ENCODE measurements around the gene HDHD3. TPM values are rescaled to one million over a fixed set of nuclear protein-coding genes. Genes with fewer than 3 reads are reported as not detected.
A peak's percentile ranks its signal among the peaks of the same experiment; 100 is the strongest.

Gene HDHD3
- total RNA-seq, 1 donor from 2014 or later: 8.8 TPM

DNA sequence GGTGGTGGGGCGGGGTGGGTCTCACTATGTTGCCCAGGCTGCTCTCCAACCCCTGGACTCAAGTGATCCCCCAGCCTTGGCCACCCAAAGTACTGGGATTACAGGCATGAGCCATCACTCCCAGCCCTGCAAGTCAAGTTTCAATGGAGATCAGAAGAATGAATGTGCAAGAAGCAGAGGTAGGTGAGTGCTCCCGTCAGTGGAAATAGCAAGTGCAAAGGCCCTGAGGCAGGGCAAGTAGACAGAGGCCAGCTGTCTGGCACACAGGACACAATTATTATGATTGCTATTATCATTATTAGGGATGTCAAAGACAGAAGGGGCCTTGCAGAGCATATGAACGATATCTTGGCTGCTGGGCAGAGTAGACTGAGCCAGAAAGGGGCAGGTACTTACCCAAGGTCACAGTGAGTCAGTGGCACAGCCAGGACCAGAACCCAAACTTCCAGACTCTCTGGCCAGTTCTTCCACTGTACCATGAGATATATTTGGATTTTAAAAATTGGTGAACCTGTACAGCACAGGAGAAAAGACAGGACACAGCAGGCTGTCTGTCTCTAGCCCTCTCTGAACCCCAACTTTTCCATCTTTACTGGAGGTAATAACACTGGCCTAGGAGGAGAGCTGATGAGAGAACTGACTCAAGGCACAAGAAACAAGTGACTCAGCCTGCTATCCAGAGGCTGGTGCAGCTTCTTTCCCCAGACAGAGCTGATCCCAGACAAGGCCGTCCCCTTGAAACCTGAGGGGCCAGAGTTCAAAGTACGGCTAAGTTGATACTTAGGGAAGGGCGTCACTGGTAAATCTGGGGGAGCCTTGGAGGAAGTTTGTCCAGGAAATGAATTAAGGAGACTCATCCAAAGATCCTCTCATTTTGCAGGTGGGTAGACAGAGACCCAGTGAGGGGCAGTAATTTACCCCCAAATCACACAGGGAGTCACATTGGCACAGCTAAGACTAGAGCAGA is 1.4 kb downstream of the HDHD3 start:
- Histone ChIP-seq H3K36me3 (ENCODE audit: insufficient read depth, low read length) (no peaks in the 10 kb centered on the region), H3K27ac (ENCODE audit: low read depth, low read length) (no peak overlapping the region), H3K27me3 (ENCODE audit: insufficient read depth, low read length) (no peaks in the 10 kb centered on the region), H3K9me3 (ENCODE audit: insufficient read depth, low read depth, low read length) (no peaks in the 10 kb centered on the region), H3K4me1 (ENCODE audit: insufficient read depth, low read length) (peaks cover 6% of the 10 kb centered on the region), H2AFZ (ENCODE audit: low read depth, low read length) (no peak overlapping the region), H3K9ac (ENCODE audit: low read length) (no peak overlapping the region), H3K4me3 (ENCODE audit: insufficient read depth, low read depth, low read length) (no peak overlapping the region), H4K20me1 (ENCODE audit: insufficient read depth, low read length) (peaks cover 11% of the 10 kb centered on the region), H3K4me2 (ENCODE audit: low read length) (peak overlapping the region; percentile 97), H3K79me2 (ENCODE audit: insufficient read depth, low read length) (no peaks in the 10 kb centered on the region)
- TF ChIP-seq, protein P1, sequence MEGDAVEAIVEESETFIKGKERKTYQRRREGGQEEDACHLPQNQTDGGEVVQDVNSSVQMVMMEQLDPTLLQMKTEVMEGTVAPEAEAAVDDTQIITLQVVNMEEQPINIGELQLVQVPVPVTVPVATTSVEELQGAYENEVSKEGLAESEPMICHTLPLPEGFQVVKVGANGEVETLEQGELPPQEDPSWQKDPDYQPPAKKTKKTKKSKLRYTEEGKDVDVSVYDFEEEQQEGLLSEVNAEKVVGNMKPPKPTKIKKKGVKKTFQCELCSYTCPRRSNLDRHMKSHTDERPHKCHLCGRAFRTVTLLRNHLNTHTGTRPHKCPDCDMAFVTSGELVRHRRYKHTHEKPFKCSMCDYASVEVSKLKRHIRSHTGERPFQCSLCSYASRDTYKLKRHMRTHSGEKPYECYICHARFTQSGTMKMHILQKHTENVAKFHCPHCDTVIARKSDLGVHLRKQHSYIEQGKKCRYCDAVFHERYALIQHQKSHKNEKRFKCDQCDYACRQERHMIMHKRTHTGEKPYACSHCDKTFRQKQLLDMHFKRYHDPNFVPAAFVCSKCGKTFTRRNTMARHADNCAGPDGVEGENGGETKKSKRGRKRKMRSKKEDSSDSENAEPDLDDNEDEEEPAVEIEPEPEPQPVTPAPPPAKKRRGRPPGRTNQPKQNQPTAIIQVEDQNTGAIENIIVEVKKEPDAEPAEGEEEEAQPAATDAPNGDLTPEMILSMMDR (IDR thresholded peaks at IDR 0.05; ENCODE audit: insufficient read depth, low read depth, low read length): no peak
- TF ChIP-seq EZH2 (IDR thresholded peaks at IDR 0.05; ENCODE audit: insufficient read depth, low read length): no peak
- Mint-ChIP-seq H3K27ac (ENCODE audit: unreplicated experiment) (peak overlapping the region; percentile 34), H3K27me3 (ENCODE audit: low read depth, unreplicated experiment) (no peaks in the 10 kb centered on the region), H3K36me3 (ENCODE audit: low read depth, unreplicated experiment) (no peaks in the 10 kb centered on the region), H3K4me1 (ENCODE audit: low read depth, unreplicated experiment) (peaks cover 6% of the 10 kb centered on the region), H3K4me3 (ENCODE audit: unreplicated experiment) (peak overlapping the region; percentile 85), H3K9me3 (ENCODE audit: unreplicated experiment) (no peaks in the 10 kb centered on the region)
- FAIRE-seq: no peak
- no peak for DNase-seq (ENCODE audit: low read depth)

DNA sequence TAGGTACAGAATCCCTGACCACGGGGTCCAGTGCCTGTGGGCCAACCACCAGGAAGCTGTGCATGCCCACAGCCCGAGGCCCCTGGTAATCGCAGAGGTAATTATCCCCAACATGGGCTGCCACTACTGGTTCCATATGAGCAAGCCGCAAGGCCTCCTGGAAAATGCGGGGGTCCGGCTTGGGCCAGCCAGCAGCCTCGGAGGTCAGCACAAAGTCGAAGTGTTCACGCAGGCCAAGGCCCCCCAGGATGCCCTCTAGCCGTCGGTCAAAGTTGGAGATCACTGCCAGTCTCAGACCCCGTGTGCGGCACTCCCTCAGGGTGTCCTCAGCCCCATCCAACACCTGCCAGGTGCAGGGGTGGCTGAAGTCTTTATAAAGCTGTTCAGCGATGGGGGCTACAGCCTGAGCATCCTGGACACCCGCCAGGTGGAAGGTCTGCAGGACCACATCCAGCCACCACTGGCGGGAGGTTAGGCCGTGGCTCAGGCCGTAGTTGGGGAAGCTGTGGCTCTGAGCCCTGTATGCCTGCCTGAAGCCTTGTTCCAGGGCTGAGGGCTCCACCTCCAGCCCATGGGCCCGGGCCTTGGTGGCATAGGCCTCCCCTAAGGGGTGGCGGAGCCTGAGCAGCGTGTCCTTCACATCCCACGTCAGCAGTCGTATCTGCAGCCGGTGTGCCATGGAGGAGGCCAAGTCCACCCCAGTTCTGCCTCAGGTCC is 3.0 kb downstream of the HDHD3 start:
- H3K4me3 Mint-ChIP-seq (ENCODE audit: unreplicated experiment): no peak overlapping the region
- FAIRE-seq: no peak

More for the DNA sequence above, 3.0 kb downstream of the HDHD3 start:
- Histone ChIP-seq H3K79me2 (ENCODE audit: insufficient read depth, low read length) (no peaks in the 10 kb centered on the region), H3K27me3 (ENCODE audit: insufficient read depth, low read length) (no peaks in the 10 kb centered on the region), H3K9ac (ENCODE audit: low read length) (no peak overlapping the region), H3K27ac (ENCODE audit: low read depth, low read length) (no peak overlapping the region), H3K9me3 (ENCODE audit: insufficient read depth, low read depth, low read length) (no peaks in the 10 kb centered on the region), H2AFZ (ENCODE audit: low read depth, low read length) (no peak overlapping the region), H3K4me1 (ENCODE audit: insufficient read depth, low read length) (peaks cover 6% of the 10 kb centered on the region), H3K4me3 (ENCODE audit: insufficient read depth, low read depth, low read length) (no peak overlapping the region), H3K4me2 (ENCODE audit: low read length) (no peak overlapping the region), H4K20me1 (ENCODE audit: insufficient read depth, low read length) (peaks cover 11% of the 10 kb centered on the region), H3K36me3 (ENCODE audit: insufficient read depth, low read length) (no peaks in the 10 kb centered on the region)
- peaks cover 6% of the 10 kb centered on the region for H3K4me1 Mint-ChIP-seq (ENCODE audit: low read depth, unreplicated experiment)
- DNase-seq (ENCODE audit: low read depth): no peak
- H3K36me3 Mint-ChIP-seq (ENCODE audit: low read depth, unreplicated experiment): no peaks in the 10 kb centered on the region
- no peak for TF ChIP-seq EZH2 (IDR thresholded peaks at IDR 0.05; ENCODE audit: insufficient read depth, low read length)
- TF ChIP-seq, protein P1 (IDR thresholded peaks at IDR 0.05; ENCODE audit: insufficient read depth, low read depth, low read length): no peak
- H3K27ac Mint-ChIP-seq (ENCODE audit: unreplicated experiment): no peak overlapping the region
- H3K9me3 Mint-ChIP-seq (ENCODE audit: unreplicated experiment): no peaks in the 10 kb centered on the region
- no peaks in the 10 kb centered on the region for H3K27me3 Mint-ChIP-seq (ENCODE audit: low read depth, unreplicated experiment)
